HG03025 (cell line): ENCODE results near the gene TNFAIP8L1.

Experiments
- ATAC-seq: cut with Tn5 transposase; IDR thresholded peaks from one replicate; pipeline ENCODE4 v1.9.1; 2021; ENCODE audit warnings: mild to moderate bottlenecking, moderate library complexity; ENCODE audit not compliant: unreplicated experiment, low FRiP score

Gene TNFAIP8L1

DNA sequence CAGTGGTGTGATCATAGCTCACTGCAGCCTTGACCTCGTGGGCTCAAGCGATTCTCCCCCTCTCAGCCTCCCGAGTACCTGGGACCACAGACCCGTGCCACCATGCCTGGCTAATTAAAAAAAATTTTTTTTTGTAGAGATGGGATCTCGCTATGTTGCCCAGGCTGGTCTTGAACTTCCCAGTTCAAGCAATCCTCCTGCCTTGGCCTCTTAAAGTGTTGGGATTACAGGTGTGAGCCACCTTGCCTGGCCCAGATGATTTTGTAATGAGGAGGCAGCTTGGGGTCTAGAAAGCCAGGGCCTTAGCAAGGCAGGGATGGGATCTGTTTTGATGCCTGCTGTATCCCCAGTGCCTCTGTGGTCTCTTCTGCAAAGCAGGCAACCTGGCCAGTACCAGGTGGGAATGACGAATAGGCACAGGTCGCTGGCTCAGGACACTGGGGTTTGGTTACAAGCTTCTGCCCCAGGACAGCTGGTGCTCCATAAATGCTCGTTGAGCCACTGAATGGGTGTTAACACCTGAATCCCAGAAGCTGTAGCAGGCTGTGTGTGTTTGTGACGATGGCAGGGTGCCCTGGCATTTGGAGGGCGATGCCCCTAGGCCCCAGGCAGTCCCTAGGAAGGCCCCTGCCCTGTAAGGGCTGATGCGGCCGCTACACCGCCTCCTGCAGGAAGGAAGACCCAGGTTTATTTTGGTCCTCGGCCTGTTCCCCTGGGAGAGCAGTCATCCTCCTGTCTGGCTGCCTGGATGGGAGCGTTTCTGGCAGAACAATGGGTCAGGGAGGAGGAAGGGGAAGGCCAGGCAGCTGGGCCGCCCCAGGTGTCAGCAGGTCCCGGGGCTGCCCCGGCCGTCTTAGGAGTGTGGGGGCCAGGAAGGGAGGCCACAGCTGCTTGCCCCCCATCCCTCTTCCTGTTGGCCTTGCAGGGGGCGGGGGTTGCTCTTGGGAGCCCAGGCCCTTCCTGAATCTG lies 8.6 kb downstream of the TNFAIP8L1 start:
- ATAC-seq = no peak

DNA sequence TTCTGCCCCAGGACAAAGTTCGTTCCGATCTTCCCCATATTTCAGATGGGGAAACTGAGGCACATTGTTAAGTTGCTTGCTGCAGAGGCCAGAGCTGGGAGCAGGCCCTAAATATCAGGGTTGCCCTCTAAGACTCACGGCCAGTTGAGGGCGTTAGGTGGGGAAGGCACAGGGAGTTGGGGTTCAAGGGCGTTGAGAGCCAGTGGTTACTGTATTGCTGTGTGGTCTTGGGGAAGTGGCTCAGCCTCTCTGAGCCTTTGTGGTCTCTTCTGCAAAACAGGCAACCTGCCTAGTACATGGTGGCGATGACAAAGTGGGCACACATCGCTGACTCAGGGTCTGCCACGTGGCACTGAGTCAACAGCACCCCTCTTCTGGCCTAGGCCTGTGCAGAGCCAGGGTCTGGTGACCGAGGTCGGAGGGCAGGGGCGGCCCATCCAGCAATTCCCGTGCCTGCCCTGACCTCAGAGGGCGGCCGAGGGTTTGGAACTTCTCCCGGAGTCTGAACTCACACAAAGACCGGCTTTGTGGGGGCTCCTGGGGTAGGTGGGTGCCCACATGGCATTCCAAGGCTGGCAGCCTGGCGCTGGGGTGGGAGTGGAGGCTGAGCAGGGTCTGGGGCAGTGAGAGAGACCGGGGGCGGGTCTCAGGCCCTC lies 10.2 kb downstream of the TNFAIP8L1 start:
- ATAC-seq = no peak

DNA sequence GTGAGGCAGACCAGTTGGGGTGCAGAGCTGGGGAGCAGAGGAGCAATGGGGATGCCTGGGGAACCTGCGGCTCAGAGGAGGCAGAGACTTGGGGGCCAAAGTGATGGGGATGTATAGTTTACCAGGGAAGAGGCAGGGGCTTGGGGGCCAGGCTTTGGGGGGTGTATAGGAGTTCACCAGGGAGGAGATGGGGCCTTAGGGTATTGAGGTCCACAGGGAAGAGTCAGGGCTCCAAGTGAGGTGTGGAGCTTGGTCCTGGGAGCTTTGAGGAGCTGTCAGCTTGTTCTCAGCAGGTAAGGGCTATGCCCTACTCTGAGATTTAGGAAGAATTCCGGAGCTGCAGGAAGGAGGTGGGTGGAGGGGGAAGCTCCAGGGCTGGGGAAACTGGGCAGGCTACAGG lies 10.8 kb downstream of the TNFAIP8L1 start:
- ATAC-seq = no peak

DNA sequence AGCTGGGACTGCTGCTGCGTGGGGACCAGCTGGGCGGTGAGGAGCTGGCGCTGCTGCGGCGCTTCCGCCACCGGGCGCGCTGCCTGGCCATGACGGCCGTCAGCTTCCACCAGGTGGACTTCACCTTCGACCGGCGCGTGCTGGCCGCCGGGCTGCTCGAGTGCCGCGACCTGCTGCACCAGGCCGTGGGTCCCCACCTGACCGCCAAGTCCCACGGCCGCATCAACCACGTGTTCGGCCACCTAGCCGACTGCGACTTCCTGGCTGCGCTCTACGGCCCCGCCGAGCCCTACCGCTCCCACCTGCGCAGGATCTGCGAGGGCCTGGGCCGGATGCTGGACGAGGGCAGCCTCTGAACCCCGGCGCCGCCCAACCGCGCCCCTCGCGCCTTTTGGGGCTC lies 12.8 kb downstream of the TNFAIP8L1 start:
- ATAC-seq = no peak

DNA sequence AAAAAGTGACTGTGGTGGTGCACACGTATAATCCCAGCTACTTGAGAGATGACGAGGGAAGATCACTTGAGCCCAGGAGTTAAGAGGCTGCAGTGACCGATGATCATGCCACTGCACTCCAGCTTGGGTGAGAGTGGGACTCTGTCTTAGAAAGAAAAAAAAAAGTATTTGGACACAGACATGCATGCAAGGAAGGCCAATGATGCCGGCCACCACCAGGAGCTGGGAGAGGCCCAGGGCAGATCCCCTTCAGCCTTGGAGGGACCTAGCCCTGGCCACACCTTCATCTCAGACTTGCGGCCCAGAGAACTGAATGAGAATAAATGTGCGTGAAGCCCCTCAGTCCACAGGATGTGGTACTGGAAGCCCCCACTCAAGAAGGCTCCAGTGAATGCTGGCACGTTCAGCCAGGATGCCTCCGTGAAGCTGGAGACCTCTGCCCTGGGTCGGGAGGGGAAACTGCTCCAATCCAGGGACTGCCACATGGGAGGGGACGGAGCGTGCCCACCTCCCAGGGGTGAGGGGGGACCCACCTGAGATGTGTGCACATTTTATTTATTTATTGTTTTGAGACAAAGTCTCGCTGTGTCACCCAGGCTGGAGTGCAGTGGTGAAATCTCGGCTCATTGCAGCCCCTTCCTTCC lies 14.6 kb downstream of the TNFAIP8L1 start:
- ATAC-seq = no peak

DNA sequence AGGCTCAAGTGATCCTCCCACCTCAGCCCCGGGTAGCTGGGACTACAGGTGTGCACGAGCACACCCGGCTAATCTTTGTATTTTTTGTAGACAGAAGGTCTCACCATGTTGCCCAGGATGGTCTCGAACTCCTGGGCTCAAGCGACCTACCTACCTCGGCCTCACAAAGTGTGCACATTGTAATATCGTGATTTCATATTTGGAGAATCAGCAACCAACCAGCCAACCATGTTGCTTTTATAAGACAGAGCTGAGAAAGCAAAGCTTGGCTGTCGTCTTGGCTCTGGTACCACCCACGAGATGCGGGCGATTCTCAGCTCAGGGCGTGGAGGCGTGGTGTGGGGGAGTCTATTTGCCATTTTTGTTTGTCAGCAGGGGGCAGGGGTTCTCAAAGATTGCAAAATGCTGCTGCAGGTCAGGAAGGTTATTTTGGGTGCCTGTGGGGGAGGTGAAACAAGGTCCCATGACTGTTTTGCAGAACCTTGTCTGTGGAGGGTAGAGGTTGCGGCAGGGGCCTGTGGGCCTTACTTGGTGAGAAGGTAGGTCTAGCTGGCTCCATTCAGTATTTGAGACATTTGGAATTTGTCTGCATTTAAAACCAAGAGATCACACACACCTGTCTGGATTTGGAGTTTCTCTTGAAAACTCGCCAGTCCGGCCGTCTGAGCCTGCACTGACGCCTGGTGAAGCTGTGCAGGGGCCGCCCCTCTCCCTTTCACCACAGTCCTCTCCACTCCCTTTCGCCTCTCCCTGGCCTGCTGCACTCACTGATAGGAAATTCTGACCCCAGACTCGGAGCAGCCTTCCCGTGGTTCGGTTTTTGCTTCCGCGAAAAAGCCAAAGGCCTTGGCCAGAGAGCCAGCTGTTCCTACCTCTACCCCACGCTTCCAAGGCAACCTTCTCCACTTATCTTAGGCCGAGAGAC lies 15.4 kb downstream of the TNFAIP8L1 start:
- no peak for ATAC-seq

DNA sequence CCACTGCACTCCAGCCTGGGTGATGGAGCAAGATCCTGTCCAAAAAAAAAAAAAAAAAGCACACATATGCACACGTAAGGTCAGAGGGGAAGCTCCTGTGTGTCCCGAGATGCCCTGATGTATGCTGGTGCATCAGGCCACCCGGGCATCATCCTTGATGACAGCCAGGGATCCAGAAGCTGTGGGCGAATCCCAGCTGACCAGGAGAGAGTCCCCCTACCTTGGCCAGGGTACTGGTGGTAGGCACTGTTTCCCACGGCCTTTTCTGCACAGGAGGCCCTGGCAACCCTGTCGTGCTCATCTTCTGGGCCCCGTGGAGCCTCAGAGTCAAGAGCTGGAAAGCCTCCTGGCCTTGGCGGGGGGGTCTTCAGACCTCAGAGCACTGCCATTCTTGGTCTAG lies 16.8 kb downstream of the TNFAIP8L1 start:
- no peak for ATAC-seq

DNA sequence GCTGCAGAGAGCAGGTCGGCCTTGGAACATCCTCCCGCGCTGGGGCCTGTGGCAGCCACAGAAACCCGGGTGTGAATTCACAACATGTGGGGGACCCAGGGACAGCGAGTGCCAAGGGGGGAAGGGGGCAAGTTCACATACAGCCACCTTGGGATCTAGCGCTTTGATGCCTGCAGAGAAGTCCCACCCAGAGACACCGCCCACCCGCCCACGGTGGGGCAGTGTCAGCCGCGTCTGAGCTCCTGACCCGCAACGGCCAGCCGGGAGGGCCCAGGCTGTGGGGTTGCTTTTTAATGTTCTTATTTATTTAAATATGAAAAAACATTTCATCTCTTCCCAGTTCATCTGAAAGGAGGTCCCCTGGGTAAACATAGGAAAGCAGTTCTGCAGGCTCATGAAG lies 17.9 kb downstream of the TNFAIP8L1 start:
- no peak for ATAC-seq

DNA sequence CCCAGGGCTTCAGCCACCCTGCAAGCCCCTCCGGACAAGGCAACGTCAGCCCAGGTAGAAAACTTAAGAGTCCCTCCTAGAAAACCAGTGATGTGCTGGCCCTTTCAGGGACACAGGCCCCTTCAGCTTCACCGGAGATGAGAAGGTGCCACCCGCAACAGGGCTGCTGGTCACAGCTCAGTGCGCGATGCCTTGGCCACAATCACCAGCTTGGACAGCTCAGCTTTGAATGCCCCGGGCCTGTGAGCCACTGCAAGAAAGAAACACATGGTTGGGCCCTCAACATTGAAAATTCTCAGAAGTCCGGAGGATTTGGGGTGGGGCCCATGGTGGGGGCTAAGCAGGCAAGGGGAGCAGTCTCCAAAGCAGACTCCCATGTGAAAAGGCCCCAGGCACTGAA lies 18.5 kb downstream of the TNFAIP8L1 start:
- no peak for ATAC-seq

DNA sequence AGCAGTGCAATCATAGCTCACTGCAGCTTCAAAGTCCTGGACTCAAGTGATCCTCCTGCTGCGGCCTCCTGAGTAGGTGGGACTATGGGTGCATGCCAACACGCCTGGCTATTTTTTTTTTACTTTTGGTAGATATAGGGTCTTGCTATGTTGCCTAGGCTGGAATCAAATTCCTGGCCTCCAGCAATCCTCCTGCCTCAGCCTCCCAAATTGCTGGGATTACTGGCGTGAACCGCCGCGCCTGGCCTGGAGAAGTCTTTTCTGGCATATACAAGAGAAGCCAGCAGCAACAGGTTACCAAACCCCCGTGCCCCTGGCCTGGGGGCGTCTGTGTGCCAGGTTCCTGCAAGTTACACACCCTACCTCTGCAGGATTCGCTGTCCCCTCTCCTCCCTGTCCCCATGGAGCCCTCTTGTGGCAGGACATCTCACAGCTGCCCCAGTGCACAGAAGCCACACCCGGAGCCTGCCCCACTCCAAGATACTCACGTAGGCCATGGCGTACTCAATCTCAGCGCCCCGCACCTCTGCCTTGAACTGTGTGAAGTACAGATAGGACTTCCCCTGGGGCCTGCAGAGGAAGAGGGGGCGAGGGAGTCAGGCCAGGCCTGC lies 21.0 kb downstream of the TNFAIP8L1 start:
- no peak for ATAC-seq

DNA sequence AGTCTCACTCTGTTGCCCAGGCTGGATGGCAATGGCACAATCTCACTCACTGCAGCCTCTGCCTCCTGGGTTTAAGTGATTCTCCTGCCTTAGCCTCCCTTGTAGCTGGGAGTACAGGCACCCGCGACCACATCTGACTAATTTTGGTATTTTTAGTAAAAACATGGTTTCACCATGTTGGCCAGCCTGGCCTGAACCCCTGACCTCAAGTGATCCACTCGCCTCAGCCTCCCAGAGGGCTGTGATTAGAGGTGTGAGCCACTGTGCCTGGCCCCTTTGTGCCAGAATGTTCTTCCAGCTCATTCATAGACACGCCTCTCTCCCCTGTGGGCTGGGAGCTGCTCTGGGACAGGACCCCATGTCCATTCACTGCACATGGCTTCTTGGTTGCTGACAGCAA lies 21.7 kb downstream of the TNFAIP8L1 start:
- ATAC-seq = no peak

DNA sequence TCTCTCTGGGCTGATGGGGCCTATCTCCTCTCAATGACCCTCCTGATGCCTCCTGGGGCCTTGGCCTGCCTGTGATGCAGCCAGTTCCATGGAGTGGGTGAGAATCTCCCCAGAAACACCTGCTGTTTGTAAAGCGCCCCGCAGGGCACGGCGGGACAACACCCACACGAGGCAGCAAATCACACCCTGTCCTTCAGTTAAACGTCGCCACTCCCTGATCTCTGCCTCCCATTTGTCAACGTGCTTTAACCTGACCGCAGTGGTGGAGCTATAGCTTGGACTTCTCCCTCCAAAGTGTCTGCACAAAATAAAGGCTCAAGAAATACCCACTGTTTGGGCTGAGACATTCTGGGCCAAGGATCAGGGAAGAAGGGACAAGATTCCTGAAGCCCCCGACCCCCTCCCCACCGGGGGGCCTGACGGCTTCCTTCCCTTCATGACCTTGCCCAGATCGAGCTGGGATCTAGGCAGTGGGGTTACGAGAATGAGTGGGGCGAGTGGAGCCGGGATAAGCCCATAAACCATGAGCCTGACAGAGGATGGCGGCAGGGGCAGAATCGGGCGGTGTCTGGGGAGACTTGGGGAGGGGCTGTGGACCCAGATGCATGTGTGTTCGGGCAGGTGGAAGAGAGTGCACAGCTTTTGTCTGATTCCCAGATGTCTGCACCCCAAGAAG lies 22.8 kb downstream of the TNFAIP8L1 start:
- no peak for ATAC-seq

DNA sequence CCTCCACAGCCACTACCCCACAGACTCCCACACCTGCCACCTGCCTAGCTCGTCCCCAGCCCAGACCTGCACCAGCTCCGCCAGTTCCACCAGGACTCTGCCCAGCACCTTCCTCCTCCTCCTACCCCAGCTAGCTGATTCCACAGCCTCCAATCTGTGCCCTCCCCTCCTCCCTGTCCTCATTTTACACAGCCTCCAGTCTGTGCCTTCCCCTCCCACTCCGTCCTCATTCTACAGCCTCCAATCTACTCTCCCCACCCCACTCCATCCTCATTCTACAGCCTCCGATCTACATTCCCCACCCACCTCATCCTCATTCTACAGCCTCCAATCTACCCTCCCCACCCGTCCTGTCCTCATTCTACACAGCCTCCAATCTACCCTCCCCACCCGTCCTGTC lies 23.5 kb downstream of the TNFAIP8L1 start:
- ATAC-seq = no peak

DNA sequence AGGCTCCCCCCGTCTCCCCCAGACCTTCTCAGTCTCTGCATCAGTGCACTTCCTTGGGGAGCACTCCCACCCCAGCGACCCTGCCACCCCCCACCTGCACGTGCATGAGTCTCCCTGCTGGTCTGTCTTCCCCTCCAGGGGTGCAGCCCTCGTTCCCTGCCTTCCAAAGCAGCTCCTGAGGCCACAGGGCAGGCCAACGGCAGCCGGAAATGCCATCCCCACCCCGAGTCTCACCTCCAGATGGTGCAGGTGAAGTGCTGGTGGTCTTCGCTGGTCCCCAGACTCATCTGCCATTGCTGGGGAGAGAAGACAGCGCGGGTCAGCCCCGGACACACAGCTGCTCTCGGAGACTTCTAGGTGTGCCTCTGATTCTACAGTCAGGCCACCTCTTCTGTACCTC lies 25.3 kb downstream of the TNFAIP8L1 start:
- ATAC-seq = no peak

DNA sequence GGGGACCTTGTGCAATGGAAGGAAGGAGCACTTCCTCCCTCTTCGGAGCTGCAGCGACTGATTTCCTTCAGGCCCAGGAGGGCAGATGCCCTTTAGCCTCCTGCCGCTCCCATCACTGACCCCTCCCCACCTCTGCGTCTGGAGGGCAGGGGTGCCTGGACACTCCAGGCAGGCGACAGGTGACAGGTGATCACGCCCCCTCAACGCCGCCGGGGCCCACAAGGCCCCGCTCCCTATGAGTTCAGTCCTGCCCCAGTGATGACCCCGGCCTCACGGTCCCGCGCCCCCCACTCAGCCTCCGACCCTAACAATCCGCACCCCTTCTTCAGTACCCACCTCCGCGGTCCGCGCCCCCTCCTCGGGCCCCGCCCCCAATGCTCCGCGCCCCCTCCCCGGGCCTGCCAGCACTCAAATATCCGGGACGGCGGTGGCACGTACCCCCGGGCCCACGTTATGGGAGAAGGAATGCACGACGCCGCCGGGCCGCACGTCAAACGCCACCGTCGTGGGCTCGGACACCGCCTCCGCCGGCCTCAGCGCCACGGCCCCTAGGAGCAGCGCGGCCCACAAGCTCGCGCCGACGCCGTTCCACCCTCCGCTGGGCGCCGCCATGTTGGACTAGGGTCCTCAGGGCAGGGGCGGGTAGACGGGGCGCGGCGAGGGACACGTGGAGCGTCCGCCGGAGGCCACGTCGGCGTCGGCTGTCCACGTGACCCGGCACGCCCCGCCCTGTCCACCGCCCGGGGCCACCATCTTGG lies 30.6 kb downstream of the TNFAIP8L1 start, which contains the start of gene MYDGF:
TSS of gene MYDGF (minus strand) at position 620 of the 758 bp plus-strand sequence. CDS start at position 612, 8 bp downstream.
- ATAC-seq = peak; percentile 84

DNA sequence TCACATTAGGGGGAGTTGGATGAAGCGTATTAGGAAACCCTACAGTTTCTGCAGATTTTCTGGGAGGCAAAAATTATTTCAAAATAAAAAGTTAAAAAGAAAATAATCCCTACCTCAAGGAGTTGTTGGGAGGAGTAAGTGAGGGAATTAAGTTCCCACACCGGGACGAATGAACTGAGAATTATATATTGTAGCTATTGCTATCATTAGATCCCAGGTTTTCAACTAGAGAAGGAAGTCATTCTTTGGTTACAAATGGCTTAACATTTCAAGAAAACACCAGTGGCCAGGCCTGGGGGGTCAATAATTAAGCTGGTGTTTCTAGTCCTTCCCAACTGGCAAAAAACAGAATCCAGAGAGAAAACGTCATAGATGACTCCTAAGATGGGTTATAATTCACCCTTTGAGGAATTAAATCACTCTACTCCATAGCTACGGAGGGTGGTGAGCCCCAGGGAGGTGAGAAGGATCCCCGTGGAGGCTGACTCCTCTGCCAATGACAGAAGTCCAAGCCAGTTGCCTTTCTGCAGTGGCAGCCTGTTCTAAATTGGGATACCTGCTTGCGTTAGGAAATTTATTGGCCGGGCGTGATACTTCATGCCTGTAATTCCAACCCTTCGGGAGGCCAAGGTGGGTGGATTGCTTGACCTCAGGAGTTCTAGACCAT lies 32.0 kb downstream of the TNFAIP8L1 start:
- ATAC-seq = no peak

DNA sequence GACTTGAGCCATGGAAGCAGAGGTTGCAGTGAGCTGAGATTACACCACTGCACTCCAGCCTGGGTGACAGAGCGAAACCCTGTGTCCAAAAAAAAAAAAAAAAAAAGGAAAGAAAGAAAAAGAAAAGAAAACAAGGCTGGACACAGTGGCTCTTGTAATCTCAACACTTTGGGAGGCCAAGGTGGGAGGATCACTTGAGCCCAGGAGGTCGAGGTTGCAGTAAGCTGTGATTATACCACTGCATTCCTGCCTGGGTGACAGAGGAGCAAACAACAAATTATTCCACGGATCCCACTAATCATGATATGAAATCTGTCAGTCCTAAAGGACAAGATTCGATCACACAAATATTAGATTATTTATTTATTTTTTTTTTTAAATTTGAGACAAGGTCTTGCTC lies 33.9 kb downstream of the TNFAIP8L1 start:
- ATAC-seq = no peak

DNA sequence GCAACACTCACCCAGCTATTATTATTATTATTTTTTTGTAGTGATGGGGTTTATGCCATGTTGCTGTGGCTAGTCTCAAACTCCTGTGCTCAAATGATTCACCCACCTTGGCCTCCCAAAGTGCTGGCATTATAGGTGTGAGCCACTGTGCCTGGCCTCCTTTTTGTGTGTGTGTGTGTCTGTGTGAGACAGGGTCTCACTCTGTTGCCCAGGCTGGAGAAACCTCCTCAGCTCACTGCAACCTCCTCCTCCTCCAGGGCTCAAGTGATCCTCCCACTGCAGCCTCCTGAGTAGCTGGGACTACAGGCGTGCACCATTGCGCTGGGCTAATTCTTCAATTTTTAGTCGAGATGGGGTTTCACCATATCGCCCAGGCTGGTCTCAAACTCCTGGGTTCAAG lies 34.4 kb downstream of the TNFAIP8L1 start:
- no peak for ATAC-seq
